ENCODE results near the gene SPATC1L.
"Not testable (repeated sequence)": the region's sequence is repeated elsewhere in the genome, so short reads cannot be mapped to it uniquely, and the experiment has no call there.

SPATC1L gene

DNA sequence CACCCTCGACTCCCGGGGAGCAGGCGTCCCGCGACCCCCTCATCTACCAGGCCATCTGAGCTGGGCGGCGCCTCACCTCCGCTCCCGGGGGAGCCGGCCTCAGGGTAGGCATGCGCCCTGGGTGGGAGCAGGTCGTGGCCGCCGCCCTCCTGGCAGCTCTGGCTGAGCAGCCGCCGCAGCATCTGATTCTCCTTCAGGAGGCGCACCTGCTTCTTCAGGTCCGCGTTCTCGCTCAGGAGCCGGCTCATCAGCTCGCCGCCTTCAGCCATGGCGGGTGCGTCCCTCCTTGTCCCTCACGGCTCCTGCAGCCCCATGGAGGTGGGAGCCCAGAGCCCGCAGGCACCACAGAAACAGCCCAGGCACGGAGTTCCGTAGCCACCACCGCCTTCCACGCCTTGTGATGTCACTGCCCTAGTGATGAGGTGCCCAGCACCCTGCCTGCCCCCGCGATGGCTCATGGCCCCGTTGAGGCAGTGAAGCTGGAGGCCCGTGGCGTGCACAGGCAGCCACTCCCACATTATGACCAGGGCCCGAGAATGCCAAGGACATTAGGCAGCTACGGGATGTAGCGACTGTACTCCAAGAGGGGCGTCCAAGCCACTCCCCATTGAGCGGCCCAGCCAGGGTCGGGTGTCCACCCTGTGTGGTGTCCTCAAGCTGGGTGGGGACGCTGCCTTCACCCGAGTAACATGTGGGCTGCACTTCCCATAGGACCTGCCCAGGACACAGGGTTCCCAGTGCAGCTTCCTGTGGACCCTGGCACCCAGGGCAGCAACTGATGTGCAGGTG, 1.5 kb downstream of the SPATC1L start:
- no peak for FAIRE-seq

- no peak for FAIRE-seq
Observed at GRCh38 chr21:46181953-46182547, 2.2 kb downstream of the SPATC1L start.

- no peak for FAIRE-seq
Observed at GRCh38 chr21:46181436-46181835, 2.8 kb downstream of the SPATC1L start.

DNA sequence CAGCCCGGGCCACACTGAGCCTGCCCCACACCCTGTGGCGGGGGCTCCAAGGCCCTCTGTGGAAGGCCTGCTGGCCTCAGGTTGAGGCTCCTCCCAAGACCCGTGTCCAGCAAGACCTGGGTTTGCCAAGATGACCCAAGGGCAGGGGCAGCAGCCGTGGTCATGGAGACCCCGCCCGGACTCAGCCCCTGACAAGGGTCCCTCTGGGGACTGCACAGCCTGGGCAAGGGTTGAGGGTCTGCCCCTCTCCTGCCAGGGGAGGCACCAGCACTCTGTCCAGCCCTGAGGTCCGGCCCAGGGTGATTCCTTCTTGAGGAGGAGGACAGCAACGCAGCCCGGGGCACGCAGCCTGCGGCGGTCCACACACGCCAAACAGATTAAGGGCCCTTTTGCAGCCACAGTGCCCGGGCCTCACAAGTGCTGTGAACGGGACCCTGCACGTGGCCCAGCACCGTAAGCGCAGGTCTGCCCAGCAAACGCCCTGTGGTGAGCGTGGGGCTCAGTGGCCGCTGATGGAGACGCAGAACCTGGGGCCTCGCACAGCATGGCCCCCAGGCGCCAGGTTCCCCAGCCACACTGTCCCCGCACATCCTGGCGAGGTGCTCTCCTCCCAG, 3.4 kb downstream of the SPATC1L start:
- no peak for FAIRE-seq

DNA sequence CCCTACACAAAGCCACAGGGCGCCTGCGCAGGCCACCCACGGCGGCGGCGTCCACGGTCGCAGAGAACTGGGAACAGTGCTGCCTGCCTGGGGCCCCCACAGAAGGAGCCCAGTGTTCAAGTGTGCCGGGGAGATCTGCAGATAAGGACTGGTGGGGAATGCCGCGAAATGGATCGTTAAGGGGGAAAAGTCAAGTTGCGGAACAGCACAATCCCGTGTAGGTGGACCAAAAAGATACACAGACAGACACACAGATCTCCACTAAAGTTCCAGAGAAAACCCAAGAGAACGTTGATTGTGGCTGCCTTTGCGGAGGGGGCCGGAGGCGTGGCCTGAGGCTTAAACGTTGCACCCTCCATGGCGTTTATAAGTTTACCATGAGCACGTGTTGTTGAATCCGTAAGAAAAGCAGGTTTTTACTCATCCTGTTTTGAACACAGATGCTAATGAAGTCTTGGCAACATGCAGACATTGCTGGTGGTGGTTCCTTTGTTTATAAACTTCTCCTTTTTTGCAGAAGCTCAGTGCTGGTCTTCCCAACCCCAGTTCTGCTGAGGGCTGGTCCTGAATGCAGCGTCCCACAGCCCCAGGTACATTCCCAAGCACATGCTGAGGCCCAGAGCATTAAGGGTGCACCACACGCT, 4.1 kb downstream of the SPATC1L start:
- FAIRE-seq: no peak

DNA sequence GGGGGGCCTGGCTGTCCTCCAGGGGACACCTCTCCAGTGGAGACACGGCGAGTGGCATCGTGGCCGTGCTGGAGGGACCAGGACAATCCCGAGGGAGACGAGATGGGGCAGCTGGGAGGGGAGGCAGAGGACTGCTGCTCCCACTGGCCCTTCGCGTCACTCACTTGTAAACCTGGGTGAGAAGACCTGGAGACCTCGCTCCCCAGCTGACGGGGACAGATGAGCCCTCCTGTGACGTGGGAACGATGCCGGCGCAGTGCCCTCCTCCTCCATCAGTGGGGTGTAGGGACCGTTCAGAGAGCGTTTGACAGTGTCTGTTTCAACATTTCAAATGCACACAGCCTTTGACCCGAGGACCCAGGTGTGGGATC, 4.6 kb downstream of the SPATC1L start:
- FAIRE-seq: no peak

GRCh38 chr21:46178961-46179360, 5.3 kb downstream of the SPATC1L start:
- no peak for FAIRE-seq

DNA sequence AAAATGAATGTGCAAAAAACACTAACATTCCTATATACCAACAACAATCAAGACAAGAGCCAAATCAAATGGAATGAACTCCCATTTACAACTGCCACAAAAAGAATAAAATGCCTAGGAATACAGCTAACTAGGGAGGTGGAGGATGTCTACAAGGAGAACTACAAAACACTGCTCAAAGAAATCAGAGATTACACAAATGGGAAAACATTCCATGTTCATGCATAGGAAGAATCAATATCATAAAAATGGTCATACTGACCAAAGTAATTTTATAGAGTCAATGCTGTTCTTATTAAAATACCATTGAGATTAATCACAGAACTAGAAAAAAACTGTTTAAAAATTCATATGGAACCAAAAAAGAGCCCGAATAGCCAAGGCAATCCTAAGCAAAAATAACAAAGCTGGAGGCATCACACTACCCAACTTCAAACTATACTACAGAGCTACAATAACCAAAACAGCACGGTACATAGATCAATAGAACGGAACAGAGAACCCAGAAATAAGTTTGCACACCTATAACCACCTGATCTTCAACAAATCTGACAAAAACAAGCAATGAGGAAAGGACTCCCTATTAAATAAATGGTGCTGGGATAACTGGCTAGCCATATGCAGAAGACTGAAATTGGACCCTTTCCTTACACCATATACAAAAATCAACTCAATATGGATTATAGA, 7.7 kb downstream of the SPATC1L start:
- FAIRE-seq: not testable (repeated sequence)

GRCh38 chr21:46173573-46173972, 10.7 kb downstream of the SPATC1L start:
- FAIRE-seq: no peak

DNA sequence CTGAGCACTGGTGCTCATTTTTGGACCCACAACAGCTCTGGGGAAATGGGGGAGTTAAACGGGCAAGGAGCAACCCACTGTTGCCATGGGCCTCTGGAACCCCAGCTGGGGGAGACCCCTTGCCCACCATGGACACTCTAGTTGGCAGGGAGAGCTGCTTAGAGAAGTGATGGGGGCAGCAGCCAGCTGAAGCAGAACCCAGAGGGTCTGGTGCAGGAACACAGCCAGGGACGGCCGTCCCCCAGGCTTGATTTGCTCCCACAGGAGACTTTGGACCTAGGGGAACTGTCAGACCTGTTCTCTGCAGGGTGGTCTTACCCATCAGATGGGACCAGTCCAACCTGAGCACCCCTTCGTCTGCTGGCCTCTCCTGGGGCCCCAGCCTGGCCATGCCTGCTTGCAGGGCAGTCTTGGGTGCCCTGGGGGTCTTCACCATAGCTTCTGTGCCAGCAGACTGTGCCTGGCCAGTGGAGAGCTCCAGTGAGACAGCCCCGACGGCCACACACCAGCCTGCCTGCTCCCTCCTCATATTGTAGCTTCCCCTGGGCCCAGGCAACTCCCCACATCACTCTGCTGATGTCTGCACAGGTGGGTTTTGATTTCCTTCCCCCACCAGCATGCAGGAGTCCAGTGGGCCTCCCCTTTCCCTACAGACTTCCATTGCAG, 11.3 kb downstream of the SPATC1L start:
- no peak for FAIRE-seq

GRCh38 chr21:46171996-46172862, 12.0 kb downstream of the SPATC1L start:
- no peak for FAIRE-seq

DNA sequence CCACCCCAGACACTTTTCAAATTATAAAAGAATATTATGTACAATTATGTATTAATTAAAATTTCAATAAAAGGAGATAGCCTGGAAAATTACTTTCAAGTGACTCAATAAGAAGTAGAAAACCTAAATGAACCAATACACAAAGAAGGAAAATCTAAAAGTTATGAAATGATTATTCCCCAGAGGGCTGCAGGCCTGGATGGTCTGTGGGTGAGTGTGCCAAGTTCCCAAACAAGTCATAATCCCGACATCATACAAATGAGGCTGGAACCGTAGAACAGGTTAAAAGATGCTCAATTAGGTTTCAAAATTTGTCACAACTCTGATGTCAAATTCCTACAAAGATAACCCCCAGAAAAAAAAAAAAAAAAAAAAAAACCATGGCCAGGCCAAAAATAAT, 12.7 kb downstream of the SPATC1L start:
- no peak for FAIRE-seq

GRCh38 chr21:46170436-46171193, 13.6 kb downstream of the SPATC1L start:
- not testable (repeated sequence) for FAIRE-seq

DNA sequence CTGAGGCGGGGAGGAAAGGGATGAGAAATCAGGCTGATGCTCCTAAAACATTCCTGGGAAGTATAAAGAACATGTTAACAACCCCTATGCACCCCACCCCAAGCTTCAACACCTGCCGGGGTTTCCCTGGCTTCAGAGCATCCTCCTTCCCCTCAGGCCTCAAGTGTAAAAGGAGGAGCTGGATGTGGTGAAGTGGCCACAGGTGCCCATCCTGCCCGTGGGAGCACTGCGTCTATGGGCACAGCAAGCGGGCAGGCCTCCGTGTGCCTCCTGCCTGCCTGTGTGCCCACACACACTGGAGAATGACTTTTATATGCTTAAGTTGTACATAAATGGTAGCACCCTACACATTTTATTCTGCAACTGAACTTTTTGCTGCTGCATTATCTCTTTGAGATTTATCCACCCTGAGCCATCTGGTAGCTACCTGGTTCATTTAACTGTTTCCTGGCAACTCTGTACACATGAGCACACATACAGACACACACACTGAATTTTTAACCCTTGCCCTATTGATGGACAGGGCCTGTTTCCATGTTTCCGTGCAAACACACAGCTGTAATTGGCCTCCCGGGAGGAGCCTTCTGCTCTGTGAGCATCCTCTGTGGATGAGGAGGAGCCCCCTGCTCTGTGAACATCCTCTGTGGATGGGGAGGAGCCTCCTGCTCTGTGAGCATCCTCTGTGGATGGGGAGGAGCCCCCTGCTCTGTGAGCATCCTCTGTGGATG, 15.4 kb downstream of the SPATC1L start:
- FAIRE-seq: no peak

- no peak for FAIRE-seq
Observed at GRCh38 chr21:46168238-46168637, 16.0 kb downstream of the SPATC1L start.

GRCh38 chr21:46165098-46165497, 19.2 kb downstream of the SPATC1L start:
- FAIRE-seq: no peak

- no peak for FAIRE-seq
Observed at GRCh38 chr21:46163380-46163779, 20.9 kb downstream of the SPATC1L start.

DNA sequence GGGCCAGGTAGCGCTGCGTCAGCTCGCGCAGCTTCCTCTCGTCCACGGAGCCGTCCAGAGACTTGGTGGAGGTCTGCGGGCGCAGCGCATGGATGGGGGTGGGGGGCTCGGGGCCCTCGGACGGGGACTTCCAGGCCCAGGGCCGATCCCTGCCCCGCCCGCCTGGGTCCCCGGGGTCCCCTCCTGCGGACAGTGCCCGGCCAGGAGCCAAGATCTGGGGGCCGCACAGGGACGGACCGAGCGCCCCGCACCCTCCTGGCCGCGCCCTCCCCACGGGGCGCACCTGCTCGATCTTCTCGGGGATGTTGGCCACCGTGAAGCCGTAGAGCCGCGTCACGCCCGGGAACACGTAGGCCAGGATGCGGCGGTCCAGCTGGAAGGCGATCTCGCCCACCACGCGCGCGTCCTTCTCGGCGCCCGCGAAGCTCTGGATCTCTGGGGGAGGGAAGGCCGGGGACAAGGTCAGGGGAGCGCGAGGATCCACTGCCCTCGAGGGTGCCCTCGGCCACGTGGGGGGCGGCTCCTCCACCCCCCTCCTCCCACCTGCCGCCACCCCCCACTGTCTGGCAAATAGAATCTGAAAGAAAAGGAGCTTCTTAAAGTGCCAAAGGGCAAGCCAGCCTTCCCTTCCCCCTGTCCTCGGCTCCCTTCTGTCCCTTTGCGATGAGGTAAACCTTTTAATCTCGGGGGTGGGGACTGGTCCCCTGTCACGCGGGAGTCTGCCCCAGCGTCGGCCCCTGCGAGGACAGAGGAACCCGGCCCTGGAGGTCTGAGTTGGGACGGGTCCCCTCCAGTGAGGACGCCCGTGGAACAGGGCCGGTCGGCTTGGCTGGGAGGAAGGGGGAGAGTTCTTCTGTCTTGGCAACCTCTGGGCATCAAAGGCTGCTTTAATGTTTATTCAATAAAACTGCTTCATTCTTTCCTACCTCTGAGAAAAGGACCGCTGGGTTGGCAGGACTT, 22.3 kb downstream of the SPATC1L start:
- no peak for FAIRE-seq

Data from TTC549 (cell line).